ENCODE data around the gene RDX.
A peak's percentile ranks its signal among the peaks of the same experiment; 100 is the strongest.
"Not testable (repeated sequence)": the region's sequence is repeated elsewhere in the genome, so short reads cannot be mapped to it uniquely, and the experiment has no call there.

Gene RDX

GRCh38 chr11:110305169-110306018 lies 9.0 kb upstream of the RDX start:
- DNase-seq: peak; percentile 9

GRCh38 chr11:110303414-110303826 lies 7.0 kb upstream of the RDX start:
- DNase-seq: no peak

GRCh38 chr11:110301577-110301976 lies 5.2 kb upstream of the RDX start:
- DNase-seq: no peak

- no peak for DNase-seq
Measured at GRCh38 chr11:110301032-110301431, 4.6 kb upstream of the RDX start.

GRCh38 chr11:110299006-110299785 lies 2.8 kb upstream of the RDX start:
- DNase-seq: no peak

GRCh38 chr11:110298301-110298765 lies 1.9 kb upstream of the RDX start:
- no peak for DNase-seq

- peak; percentile 32 for DNase-seq
Measured at GRCh38 chr11:110297726-110298300, 1.4 kb upstream of the RDX start.

GRCh38 chr11:110297076-110297725 lies 787 bp upstream of the RDX start:
- peak; percentile 31 for DNase-seq

GRCh38 chr11:110295531-110296225 lies 736 bp downstream of the RDX start:
- peak; percentile 35 for DNase-seq

- no peak for DNase-seq
Measured at GRCh38 chr11:110295086-110295485, 1.3 kb downstream of the RDX start.

- no peak for DNase-seq
Measured at GRCh38 chr11:110294509-110294908, 1.9 kb downstream of the RDX start.

- DNase-seq: no peak
Measured at GRCh38 chr11:110293389-110293788, 3.0 kb downstream of the RDX start.

- not testable (repeated sequence) for DNase-seq
Measured at GRCh38 chr11:110292146-110292545, 4.3 kb downstream of the RDX start.

GRCh38 chr11:110290591-110291334 lies 5.7 kb downstream of the RDX start:
- no peak for DNase-seq

- DNase-seq: no peak
Measured at GRCh38 chr11:110289472-110289871, 6.9 kb downstream of the RDX start.

GRCh38 chr11:110287537-110287936 lies 8.9 kb downstream of the RDX start:
- no peak for DNase-seq

- no peak for DNase-seq
Measured at GRCh38 chr11:110286298-110287040, 9.9 kb downstream of the RDX start.

GRCh38 chr11:110283862-110284261 lies 12.6 kb downstream of the RDX start:
- DNase-seq: no peak

- not testable (repeated sequence) for DNase-seq
Measured at GRCh38 chr11:110280595-110280994, 15.8 kb downstream of the RDX start.

- DNase-seq: no peak
Measured at GRCh38 chr11:110279881-110280280, 16.5 kb downstream of the RDX start.

- DNase-seq: peak; percentile 14
Measured at GRCh38 chr11:110272919-110273318, 23.5 kb downstream of the RDX start.
